Fibroblast of lung (primary cell): ENCODE measurements around the gene POLR2B.

Experiments
- EZH2 ChIP-seq: IDR thresholded peaks from 2 replicates; pipeline ENCODE4 v1.5.1; 2012; ENCODE audit warnings: low read length, control low read depth, mild to moderate bottlenecking; ENCODE audit errors: missing control alignments
- TF ChIP-seq, protein P1 (sequence below), 2 donors: IDR thresholded peaks in 1 of 2; conservative IDR thresholded peaks in 1 of 2; 1 replicate in 1 of 2; 2 replicates in 1 of 2; pipeline ENCODE4 v1.5.1; 2011 to 2012; ENCODE audit warnings: low read length in 2 of 2, control low read depth in 1 of 2, inconsistent platforms in 1 of 2, low read depth in 1 of 2, mild to moderate bottlenecking in 1 of 2

- TF ChIP-seq, protein P1, sequence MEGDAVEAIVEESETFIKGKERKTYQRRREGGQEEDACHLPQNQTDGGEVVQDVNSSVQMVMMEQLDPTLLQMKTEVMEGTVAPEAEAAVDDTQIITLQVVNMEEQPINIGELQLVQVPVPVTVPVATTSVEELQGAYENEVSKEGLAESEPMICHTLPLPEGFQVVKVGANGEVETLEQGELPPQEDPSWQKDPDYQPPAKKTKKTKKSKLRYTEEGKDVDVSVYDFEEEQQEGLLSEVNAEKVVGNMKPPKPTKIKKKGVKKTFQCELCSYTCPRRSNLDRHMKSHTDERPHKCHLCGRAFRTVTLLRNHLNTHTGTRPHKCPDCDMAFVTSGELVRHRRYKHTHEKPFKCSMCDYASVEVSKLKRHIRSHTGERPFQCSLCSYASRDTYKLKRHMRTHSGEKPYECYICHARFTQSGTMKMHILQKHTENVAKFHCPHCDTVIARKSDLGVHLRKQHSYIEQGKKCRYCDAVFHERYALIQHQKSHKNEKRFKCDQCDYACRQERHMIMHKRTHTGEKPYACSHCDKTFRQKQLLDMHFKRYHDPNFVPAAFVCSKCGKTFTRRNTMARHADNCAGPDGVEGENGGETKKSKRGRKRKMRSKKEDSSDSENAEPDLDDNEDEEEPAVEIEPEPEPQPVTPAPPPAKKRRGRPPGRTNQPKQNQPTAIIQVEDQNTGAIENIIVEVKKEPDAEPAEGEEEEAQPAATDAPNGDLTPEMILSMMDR (conservative IDR thresholded peaks at IDR 0.05 in 1 of 2, IDR thresholded peaks at IDR 0.05 in 1 of 2; ENCODE audit: low read depth in 1 of 2, low read length in 2 of 2), result no peak
- TF ChIP-seq EZH2, result no peak
Measured at GRCh38 chr4:56981795-56982201, 3.1 kb downstream of the POLR2B start.
